ENCODE measurements around the gene LUC7L.
A peak's percentile ranks its signal among the peaks of the same experiment; 100 is the strongest.
"Not testable (repeated sequence)": the region's sequence is repeated elsewhere in the genome, so short reads cannot be mapped to it uniquely, and the experiment has no call there.

The LUC7L gene, protein sequence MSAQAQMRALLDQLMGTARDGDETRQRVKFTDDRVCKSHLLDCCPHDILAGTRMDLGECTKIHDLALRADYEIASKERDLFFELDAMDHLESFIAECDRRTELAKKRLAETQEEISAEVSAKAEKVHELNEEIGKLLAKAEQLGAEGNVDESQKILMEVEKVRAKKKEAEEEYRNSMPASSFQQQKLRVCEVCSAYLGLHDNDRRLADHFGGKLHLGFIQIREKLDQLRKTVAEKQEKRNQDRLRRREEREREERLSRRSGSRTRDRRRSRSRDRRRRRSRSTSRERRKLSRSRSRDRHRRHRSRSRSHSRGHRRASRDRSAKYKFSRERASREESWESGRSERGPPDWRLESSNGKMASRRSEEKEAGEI

DNA sequence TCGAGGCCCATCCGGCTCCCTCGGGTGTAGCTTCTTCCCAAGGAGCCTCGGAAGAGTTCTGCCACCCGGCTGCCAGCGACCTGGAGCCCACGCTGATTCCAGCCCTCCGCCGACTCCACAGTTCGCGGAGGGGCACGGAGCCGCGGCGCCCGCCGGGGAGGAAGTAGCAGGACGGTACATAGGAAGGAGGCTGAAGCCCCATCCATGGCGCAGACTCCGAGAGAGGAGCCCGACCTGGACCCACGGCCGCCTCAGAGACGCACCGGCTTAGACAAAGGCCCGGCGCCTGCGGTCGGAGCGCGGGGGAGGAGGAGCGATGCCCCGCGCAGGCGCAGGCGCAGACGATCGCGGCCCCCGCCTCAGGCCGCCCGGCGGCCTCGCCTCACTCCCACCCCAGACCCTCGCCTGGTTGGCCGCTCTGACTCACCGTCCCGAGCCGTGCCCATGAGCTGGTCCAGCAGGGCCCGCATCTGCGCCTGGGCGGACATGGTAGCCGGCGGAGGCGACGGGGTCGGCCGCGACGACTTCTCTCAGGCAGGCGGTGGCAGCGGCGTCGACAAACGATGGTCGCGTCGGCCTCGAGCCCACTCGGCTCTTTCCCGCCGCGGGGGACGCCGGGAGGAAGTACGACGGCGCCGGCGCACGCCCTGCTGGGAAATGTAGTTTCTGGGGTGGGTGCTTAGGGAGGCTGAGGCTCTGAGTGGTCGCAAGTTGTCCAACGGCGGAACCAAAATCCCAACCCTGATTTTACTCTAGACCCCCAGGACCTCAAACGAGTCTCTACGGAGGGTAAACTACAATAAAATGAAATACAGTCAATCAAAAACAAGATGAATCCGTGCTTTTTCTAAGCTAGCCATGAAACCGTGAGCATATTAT is at the start of gene LUC7L:
TSS of gene LUC7L (minus strand) at position 598 of the 879 bp plus-strand sequence. CDS start at position 488, 110 bp downstream.
- DNase-seq (ENCODE audit: low spot score), result peak; percentile 97

DNA sequence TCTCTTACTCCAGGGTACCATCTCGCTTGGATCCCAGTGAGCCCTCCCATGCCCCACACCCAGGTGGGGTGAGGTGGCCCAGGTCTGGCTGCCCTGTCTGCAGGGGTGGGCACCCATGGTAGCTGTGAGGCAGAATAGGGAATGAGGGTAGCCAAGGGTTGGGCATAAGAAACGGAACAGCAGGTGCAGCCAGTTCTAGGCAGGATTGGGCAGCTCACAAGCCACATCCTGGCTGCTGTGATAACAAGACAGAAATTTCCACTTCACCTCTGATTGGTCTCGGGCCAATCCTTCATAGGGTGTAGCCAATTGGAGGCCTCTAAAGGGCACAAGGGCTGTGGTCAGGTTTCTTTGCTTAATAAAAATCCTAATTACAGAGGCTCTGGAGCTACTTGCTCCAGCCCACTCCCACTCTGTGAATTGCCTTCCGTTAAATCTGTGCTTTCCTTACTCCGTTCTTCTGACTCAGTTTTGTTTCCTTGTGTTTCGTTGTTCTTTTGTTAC is 49.7 kb upstream of the LUC7L start:
- DNase-seq (ENCODE audit: low spot score), result no peak

DNA sequence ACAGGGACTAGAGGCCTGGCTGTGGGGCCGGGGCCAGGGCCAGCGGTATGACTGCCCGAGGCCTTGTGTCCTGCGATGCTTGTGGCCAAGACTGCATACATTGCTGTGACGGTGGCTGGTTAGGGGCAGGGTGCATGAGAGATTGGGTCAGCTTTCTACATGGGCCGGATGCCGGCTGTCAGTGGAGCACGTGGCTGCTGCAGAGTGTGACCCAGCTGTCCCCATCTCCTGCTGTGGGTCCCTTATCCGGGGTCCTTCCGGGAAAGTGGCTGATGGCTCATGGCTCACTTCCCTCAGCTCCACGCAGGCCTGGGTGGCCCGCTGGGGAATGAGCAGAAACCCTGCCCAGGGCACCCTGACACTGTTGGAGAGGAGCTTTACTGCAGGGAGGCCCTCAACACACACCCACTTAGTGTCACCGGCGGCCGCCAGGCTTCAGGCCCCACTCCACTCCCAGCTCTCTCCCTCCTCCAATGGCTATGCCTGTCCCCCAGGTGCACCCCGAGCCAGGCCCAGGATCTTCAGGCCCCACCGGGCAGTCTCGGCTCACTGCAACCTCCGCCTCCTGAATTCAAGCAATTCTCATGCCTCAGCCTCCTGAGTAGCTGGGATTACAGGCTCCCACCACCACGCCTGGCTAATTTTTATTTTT is 47.3 kb upstream of the LUC7L start:
- no peak for DNase-seq (ENCODE audit: low spot score)

DNA sequence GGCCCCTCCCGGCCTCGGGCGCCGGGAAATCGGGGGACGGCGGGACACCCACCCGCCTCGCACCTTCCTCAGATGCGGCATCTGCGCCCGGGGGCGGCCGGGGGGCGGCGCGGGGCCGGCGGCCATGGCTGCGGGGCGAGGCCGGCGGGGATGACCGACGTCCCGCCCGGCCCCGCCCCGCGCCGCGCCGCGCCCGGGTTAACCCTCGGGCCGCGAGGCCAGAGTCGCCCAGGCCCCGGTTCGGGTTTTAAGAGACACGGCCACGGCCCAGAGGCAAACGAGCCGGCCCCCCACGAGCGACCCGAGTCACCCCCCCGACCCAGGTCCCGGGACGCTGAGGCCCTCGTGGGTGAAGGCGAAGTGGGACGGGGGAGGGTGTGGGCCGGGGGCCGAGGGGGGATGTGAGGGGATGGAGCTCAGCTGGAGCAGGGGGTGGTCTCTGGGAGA is 46.6 kb upstream of the LUC7L start, which contains the start of gene RGS11:
TSS of gene RGS11 (minus strand) at position 159 of the 447 bp plus-strand sequence. CDS start at position 126, 33 bp downstream.
- DNase-seq (ENCODE audit: low spot score), result peak; percentile 79

GRCh38 chr16:275041-275641 is 45.9 kb upstream of the LUC7L start:
- peak; percentile 53 for DNase-seq (ENCODE audit: low spot score)

- no peak for DNase-seq (ENCODE audit: low spot score)
Measured at GRCh38 chr16:273547-274421, 44.5 kb upstream of the LUC7L start.

DNA sequence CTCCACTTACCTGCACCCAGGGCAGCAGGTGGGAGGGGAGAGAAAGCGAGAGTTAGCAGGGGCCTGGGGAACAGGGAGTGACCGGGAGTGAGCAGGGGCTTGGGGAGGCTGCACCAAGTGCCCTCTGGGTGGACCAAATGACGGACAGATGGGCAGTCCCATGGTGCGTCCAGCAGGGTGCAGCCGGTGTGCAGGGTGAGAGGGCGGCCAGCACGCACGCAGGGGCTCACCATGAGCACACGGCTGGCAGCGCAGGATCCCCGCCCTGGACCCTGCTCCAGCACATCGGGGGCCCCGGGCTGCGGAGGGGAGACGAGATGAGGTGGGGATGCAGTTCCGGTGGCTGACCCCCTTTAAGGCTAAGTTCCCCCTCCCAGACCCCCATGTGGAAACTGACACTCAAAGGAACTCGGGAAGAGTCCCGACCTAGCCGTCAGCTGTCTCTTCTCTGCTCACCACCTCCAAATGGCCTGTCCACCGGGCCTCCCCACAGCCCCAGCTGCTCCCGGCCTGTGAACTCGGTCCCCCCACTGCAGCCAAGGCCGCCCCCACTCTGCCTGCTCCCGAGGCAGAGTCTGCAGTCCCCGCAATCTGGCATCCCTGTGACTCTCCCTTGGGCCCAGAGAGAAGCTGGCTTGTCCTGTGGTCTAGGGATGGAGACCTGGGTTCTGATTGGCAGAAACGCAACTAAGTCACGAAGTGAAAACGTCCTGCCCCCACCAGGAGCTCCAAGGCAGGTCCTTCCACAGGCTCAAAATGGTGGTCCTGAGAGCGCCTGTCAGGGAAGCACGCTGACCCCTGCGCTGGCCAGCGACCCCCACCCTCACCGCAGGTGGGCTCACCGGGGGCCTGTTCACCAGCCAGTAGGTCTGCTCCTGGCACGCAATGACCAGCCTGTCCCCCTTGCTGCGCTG is 43.6 kb upstream of the LUC7L start:
- DNase-seq (ENCODE audit: low spot score), result no peak

DNA sequence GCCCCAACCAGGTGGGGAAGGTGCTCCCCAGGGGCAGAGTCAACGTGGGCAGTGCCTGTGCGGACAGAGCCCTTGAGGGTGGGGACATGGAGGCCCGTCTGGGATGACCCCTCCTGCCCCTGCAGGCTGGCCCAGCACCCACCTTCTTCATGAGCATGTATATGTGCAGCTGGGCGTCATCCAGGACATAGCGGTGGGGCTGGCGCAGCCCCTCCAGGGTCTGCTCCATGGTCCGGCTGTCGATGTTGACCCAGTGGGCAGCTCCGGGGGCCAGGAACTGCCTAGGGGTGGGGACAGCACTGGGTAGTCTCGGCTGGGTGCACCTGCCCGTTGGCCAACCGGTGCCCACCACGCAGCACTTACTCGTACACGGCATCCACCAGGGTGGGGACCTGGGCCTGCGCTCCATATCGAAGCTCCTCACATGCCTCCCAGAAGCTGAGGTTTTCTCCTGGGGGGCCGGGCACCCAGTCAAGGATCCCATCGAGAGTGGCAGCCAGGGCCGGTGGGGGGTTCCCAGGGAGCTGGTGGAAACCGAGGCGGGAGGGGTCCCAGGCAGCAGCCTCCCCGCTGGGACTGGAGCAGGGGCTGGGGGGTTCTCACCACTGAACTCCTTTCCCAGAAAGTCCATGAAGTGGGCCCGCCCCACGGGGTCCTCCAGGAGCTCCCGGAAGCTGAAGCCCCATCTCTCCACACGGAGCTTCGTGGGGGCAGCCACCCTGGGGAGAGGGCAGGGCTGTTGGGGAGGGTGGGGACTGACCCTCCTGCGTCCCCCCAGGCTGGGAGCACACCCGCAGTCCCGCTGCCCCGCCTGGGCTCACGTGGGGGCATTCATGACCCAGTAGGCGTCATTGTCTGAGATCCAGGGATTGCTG is 41.4 kb upstream of the LUC7L start:
- no peak for DNase-seq (ENCODE audit: low spot score)

GRCh38 chr16:269061-269796 is 40.0 kb upstream of the LUC7L start:
- no peak for DNase-seq (ENCODE audit: low spot score)

- no peak for DNase-seq (ENCODE audit: low spot score)
Measured at GRCh38 chr16:268141-269053, 39.1 kb upstream of the LUC7L start.

GRCh38 chr16:267562-267961 is 38.3 kb upstream of the LUC7L start:
- not testable (repeated sequence) for DNase-seq (ENCODE audit: low spot score)

- DNase-seq (ENCODE audit: low spot score), result no peak
Measured at GRCh38 chr16:266258-267164, 37.3 kb upstream of the LUC7L start.

DNA sequence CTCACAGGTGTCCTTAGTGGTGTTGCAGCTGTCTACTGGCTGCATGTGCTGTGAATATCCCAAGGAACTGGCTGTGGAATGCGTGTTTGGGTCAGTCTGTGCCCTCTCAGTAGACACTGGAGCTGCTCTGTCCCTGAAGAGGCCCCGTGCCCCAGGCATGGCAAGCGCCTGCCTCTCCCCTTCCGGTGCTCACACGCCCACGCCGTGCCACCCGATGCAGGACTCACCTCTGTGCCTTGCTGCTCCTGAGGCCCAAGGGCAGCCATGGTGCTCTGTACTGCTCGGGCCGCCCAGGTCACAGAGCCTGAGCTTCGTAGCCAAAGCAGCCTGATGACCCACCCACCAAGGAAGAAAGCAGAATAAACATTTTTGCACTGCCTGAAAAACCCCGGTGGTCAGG is 36.5 kb upstream of the LUC7L start:
- no peak for DNase-seq (ENCODE audit: low spot score)

DNA sequence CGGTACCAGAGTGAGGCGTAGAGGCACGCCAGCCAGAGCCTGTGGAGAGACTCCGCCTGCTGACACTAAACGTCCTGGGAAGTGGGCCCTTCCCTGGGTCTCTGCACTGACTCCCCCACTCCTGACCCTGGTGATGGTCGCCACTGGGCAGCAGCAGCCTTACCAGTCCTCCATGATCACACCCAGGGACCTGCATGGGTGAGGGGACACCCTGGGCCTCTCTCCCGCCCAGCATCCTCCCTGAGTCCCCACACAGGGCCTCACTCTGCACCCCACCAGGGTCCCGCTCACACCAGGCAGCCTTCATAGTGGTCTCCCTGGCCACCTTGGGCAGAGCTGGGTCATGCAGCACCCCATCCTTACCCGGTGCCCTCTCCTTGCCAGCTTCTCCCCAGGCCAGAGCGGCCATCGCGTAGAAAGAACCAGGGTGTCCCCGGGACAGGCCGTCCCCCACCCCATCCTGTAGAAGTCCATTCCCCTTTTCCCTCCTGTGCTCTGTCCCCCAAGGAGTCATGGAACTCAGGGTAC is 35.8 kb upstream of the LUC7L start:
- DNase-seq (ENCODE audit: low spot score), result no peak

GRCh38 chr16:264440-264951 is 35.2 kb upstream of the LUC7L start:
- DNase-seq (ENCODE audit: low spot score), result no peak
